Epithelial cell of proximal tubule (primary cell): ENCODE measurements around the gene HOXA7. TPM values are rescaled to one million over a fixed set of nuclear protein-coding genes. Genes with fewer than 3 reads are reported as not detected.
A peak's percentile ranks its signal among the peaks of the same experiment; 100 is the strongest.

Source experiments
- DNase-seq: peaks from one replicate; pipeline ENCODE4 v3.0.0-alpha.2; 2011; ENCODE audit warnings: low read depth
- H3K4me3 ChIP-seq: 2 replicates; pipeline ENCODE4 v1.5.1; 2011; ENCODE audit warnings: low read depth, mild to moderate bottlenecking, low read length
- CTCF ChIP-seq: conservative IDR thresholded peaks from 2 replicates; pipeline ENCODE4 v1.5.1; 2012; ENCODE audit warnings: low read depth, mild to moderate bottlenecking, low read length
- total RNA-seq: library from RNA; depleted of rRNA; stranded (reverse); fragments of >200 nt; gene quantifications from 2 replicates; pipeline ENCODE4 v1.2.3, GENCODE V29; 2015

Gene HOXA7
- total RNA-seq, 1 donor from 2014 or later = 21.4 TPM

DNA sequence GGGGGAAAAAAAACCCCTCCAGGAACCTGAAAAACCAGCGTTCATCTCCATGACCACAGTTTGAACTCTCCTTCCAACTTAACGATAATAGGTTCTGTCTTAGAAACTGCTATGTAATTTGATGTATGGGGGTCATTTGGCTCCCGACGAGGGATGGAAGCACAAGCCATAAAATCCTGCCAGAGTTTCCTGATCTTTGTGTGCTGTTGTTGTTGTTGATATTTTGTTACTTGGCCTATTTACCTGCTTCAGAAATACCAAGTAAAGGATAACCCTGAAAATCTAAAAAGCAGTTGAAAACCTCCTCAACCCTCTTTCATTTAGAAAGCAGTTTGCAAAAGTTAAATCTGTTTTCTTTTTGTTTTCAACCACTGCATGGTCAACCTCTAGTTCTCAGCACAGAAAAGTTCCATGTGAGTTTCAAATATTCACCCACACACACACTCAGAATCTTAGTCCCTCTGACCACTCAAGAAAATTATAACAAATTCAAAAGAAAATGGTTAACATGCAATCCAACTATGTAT, 44.7 kb downstream of the HOXA7 start:
- DNase-seq = no peak
- peak overlapping the region; percentile 74 for H3K4me3 ChIP-seq
- no peak for TF ChIP-seq CTCF

- H3K4me3 ChIP-seq = peak overlapping the region; percentile 74
- no peak for DNase-seq
- peak; percentile 6 for TF ChIP-seq CTCF
Measured at GRCh38 chr7:27111042-27111750, 45.3 kb downstream of the HOXA7 start.

DNA sequence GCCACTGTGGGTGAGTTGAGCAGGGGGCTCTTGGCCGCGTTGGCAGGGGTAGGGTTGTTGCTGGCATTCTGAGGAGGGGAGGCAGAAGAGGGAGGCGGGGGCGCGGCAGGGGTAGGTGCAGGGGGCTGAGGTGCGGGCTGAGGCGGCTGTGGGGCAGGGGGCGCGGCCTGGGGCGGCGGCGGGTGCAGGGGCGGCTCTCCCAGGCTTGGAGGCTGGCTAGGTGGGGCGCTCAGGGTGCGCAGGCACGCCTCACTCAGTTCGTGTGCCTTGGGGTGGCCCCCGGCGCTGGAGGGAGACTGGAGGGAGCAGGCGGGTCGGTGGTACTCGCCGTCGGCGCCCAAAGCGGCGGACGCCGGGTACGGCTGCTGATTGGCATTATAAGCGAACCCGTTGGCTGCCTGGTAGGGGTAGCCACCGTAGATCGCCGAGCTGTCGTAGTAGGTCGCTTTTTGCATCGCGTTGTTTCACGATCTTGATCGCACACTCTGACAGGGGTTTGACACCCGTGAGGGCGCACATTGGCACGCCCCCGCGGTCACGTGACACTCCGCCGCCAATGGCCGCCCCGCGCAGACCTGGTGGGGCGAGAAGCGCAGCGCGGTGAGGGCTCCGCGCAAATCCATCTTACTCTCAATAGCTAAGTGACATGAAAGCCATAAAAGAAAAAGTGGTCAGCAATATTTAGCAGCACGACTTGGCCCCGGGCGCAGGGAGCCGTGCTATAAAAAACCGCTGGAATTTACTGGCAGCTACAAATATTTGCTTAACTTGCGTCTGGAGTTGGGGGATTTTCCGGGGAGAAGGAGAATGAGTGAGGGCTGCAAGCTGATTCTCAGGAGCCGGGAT, 46.1 kb downstream of the HOXA7 start:
- no peak for DNase-seq
- H3K4me3 ChIP-seq = peak overlapping the region; percentile 74
- TF ChIP-seq CTCF = no peak

DNA sequence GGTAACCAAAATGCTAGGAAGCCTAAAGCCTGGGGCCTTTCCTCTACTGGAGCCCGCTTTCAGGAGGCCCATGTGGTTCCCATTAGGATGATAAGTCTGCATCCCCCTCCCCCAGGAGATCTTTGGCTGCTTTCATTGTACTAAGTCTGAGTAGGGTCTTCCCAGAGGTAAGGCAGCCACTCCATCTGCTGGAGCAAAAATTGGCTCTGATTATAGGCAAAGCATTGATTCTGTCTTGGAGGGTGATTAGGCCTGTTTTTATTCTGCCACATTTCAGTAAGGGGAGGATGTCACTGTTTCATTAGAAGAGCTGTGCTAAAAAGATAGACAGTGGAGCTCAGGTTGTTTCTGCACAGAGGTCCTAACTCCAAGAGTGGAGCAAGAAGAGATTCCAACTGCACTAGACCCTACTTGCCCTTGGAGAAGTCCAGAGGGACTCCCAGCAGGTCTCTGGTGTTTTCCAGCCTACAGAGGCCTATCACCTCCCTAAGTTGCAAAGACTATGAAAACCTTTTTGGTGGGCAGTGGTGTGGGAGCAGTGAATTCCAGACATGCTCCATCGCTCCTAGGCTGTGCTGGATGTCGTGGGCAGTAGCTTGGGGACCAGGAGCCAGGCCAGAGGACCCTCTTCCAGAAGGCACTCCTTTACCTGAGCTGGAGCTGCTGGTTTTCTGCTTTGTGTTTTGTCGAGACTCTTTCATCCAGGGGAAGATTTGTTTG, 46.8 kb downstream of the HOXA7 start:
- TF ChIP-seq CTCF = no peak
- peak overlapping the region; percentile 5 for H3K4me3 ChIP-seq
- no peak for DNase-seq

GRCh38 chr7:27108390-27109127, 47.9 kb downstream of the HOXA7 start:
- H3K4me3 ChIP-seq = peak overlapping the region; percentile 35
- no peak for DNase-seq
- TF ChIP-seq CTCF = no peak
